22Rv1 (cell line): ENCODE data around the gene ST3GAL3.

ENCODE experiments used
- H3K27ac ChIP-seq: fragments of 450-650 bp; 2 replicates; pipeline ENCODE4 v1.5.1; 2017
- CTCF ChIP-seq: fragments of 450-650 bp; IDR thresholded peaks from 2 replicates; pipeline ENCODE4 v1.5.1; 2017; ENCODE audit warnings: mild to moderate bottlenecking
- ZFX ChIP-seq: fragments of 450-650 bp; IDR thresholded peaks from 2 replicates; pipeline ENCODE4 v1.6.1; 2017; ENCODE audit warnings: antibody characterized with exemption, borderline replicate concordance

Gene ST3GAL3

GRCh38 chr1:43707190-43708001 is at the start of gene ST3GAL3:
ST3GAL3 (plus strand) TSS chr1:43707536; CDS start chr1:43736263, 28,727 bp downstream.
- H3K27ac ChIP-seq, result peak within 1 kb of the TSS; percentile 70
- TF ChIP-seq ZFX (no peak), CTCF (no peak)

GRCh38 chr1:43659212-43660166 is 47.8 kb upstream of the ST3GAL3 start:
- no peak for TF ChIP-seq CTCF
- TF ChIP-seq ZFX, result no peak
- H3K27ac ChIP-seq, result no peak overlapping the region

- no peak for TF ChIP-seq ZFX
- no peak for TF ChIP-seq CTCF
- no peak overlapping the region for H3K27ac ChIP-seq
These were observed 47.0 kb upstream of the ST3GAL3 start for GRCh38 chr1:43660355-43660754.

GRCh38 chr1:43664369-43664768 is 43.0 kb upstream of the ST3GAL3 start:
- TF ChIP-seq ZFX, result no peak
- TF ChIP-seq CTCF, result no peak
- no peak overlapping the region for H3K27ac ChIP-seq

GRCh38 chr1:43666608-43667007 is 40.7 kb upstream of the ST3GAL3 start:
- TF ChIP-seq CTCF (no peak), ZFX (no peak)
- H3K27ac ChIP-seq, result no peak overlapping the region

- no peak overlapping the region for H3K27ac ChIP-seq
- TF ChIP-seq CTCF (no peak), ZFX (no peak)
These were observed 38.4 kb upstream of the ST3GAL3 start for GRCh38 chr1:43668956-43669355.
